DND-41 (cell line): ENCODE data around the gene LRRC4.

ENCODE experiments used
- CTCF ChIP-seq: IDR thresholded peaks from 2 replicates; pipeline ENCODE4 v1.5.1; 2012; ENCODE audit warnings: borderline replicate concordance, low read length, moderate library complexity, mild to moderate bottlenecking; ENCODE audit not compliant: poor library complexity, severe bottlenecking; ENCODE audit errors: extremely low read depth
- EZH2 ChIP-seq: IDR thresholded peaks from 3 replicates; pipeline ENCODE4 v1.6.1; 2012; ENCODE audit warnings: borderline replicate concordance, low read depth, mild to moderate bottlenecking, moderate library complexity, low read length, inconsistent platforms; ENCODE audit not compliant: severe bottlenecking

GRCh38 chr7:128052404-128052803 is 21.2 kb upstream of the LRRC4 start:
- TF ChIP-seq CTCF (no peak), EZH2 (no peak)
